HEK293T (cell line): ENCODE data around the gene SNTG2.

Experiments
- CTCF ChIA-PET: fragments of 350-600 bp; formaldehyde crosslinking; extraction: SDS; loops from one replicate; lab custom pipeline; 2021; ENCODE audit warnings: antibody characterized with exemption, inconsistent platforms; lab: Yijun Ruan, JAX
- POLR2A ChIA-PET: fragments of 350-600 bp; formaldehyde crosslinking; extraction: SDS; loops from one replicate; lab custom pipeline; 2020; ENCODE audit warnings: antibody characterized with exemption, inconsistent platforms; lab: Yijun Ruan, JAX
- DNase-seq: peaks from one replicate; pipeline ENCODE4 v3.0.0; 2012; ENCODE audit warnings: mixed read lengths; ENCODE audit errors: extremely low spot score
- ARNT ChIP-seq: fragments of 450-650 bp; IDR thresholded peaks from 2 replicates; pipeline ENCODE4 v1.6.1; 2017; ENCODE audit warnings: mild to moderate bottlenecking
- BHLHE40 ChIP-seq: fragments of 450-650 bp; IDR thresholded peaks from 2 replicates; pipeline ENCODE4 v1.6.1; 2016; ENCODE audit warnings: mild to moderate bottlenecking, moderate library complexity, borderline replicate concordance
- CTBP1 ChIP-seq: fragments of 450-650 bp; IDR thresholded peaks from 2 replicates; pipeline ENCODE4 v1.6.1; 2016; ENCODE audit warnings: borderline replicate concordance
- ELF4 ChIP-seq: fragments of 450-650 bp; IDR thresholded peaks from 2 replicates; pipeline ENCODE4 v1.6.1; 2017; ENCODE audit warnings: antibody characterized with exemption
- FOXA1 ChIP-seq: fragments of 450-650 bp; IDR thresholded peaks from 2 replicates; pipeline ENCODE4 v1.6.1; 2016; ENCODE audit warnings: mild to moderate bottlenecking
- FOXK2 ChIP-seq: fragments of 450-650 bp; IDR thresholded peaks from 2 replicates; pipeline ENCODE4 v1.6.1; 2016; ENCODE audit warnings: mild to moderate bottlenecking
- FOXM1 ChIP-seq: fragments of 450-650 bp; IDR thresholded peaks from 2 replicates; pipeline ENCODE4 v1.6.1; 2017; ENCODE audit warnings: mild to moderate bottlenecking, borderline replicate concordance
- HDGF ChIP-seq: fragments of 450-650 bp; IDR thresholded peaks from 2 replicates; pipeline ENCODE4 v1.6.1; 2017; ENCODE audit warnings: antibody characterized with exemption, borderline replicate concordance
- L3MBTL2 ChIP-seq: fragments of 450-650 bp; conservative IDR thresholded peaks from 2 replicates; pipeline ENCODE4 v1.6.1; 2016; ENCODE audit warnings: mild to moderate bottlenecking
- LEF1 ChIP-seq: fragments of 450-650 bp; IDR thresholded peaks from 2 replicates; pipeline ENCODE4 v1.6.1; 2017; ENCODE audit warnings: mild to moderate bottlenecking, borderline replicate concordance
- NFRKB ChIP-seq: fragments of 450-650 bp; IDR thresholded peaks from 2 replicates; pipeline ENCODE4 v1.6.1; 2016; ENCODE audit warnings: mild to moderate bottlenecking, moderate library complexity
- PKNOX1 ChIP-seq: fragments of 450-650 bp; IDR thresholded peaks from 2 replicates; pipeline ENCODE4 v1.6.1; 2016
- SP1 ChIP-seq: fragments of 450-650 bp; IDR thresholded peaks from 2 replicates; pipeline ENCODE4 v1.6.1; 2017
- SUZ12 ChIP-seq: fragments of 450-650 bp; IDR thresholded peaks from 2 replicates; pipeline ENCODE4 v1.6.1; 2016; ENCODE audit warnings: mild to moderate bottlenecking
- TARDBP ChIP-seq: fragments of 450-650 bp; IDR thresholded peaks from 2 replicates; pipeline ENCODE4 v1.6.1; 2016
- ZNF384 ChIP-seq: fragments of 450-650 bp; IDR thresholded peaks from 2 replicates; pipeline ENCODE4 v1.6.1; 2016

SNTG2 gene

DNA sequence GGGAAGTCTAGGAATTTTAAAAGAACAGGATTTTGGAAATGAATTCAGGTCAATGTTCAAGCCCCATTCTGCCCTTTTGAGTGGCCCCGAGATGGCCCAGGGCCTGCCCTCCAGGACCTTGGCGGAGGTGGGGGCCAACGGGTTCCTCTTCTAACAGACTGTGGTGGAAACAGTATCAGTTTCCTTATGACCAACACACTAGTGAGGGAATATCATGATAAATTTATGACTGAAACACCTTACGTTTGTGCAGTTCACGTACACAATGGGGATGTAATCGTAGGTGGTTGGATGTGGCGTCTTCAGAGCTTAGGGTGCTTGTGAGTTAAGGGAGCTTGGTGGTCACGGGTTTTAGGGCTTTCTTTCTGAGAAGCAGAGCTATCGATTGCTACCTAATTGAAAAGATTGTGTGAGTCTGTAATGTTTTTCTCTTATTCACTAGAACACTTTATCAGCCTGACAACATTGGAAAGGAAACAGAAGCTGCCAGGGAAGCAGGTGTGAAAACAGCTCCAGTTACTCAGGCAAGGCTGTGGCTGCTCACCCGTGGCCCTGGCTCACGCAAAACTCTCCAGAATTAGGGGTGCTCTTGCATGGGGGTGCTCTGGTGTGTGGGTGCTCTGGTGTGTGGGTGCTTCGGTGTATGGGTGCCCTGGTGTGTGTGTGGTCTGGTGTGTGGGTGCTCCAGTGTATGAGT is 165.3 kb downstream of the SNTG2 start:
- ChIA-PET CTCF (interaction anchor here (0.5 kb wide), 1 partner anchor 25 kb away, joined by 3 read pairs; no protein-coding TSS in a partner anchor), POLR2A (no interaction called here)
- TF ChIP-seq FOXK2: no peak
- TF ChIP-seq NFRKB: no peak
- no peak for TF ChIP-seq SUZ12
- no peak for TF ChIP-seq CTBP1
- TF ChIP-seq ELF4: no peak
- no peak for DNase-seq

GRCh38 chr2:1117569-1117968 is 166.9 kb downstream of the SNTG2 start:
- CTCF ChIA-PET: no interaction called here
- DNase-seq: no peak
- no peak for TF ChIP-seq FOXM1
- no peak for TF ChIP-seq ZNF384
- no peak for TF ChIP-seq ARNT
- TF ChIP-seq SP1: no peak
- TF ChIP-seq TARDBP: no peak
- no peak for TF ChIP-seq CTBP1
- no peak for TF ChIP-seq LEF1
- TF ChIP-seq FOXA1: no peak
- no peak for TF ChIP-seq NFRKB
- no peak for TF ChIP-seq FOXK2
- no peak for TF ChIP-seq HDGF
- TF ChIP-seq ELF4: no peak
- no peak for TF ChIP-seq PKNOX1
- TF ChIP-seq BHLHE40: no peak
- TF ChIP-seq SUZ12: no peak
- TF ChIP-seq L3MBTL2: no peak
- POLR2A ChIA-PET: no interaction called here

DNA sequence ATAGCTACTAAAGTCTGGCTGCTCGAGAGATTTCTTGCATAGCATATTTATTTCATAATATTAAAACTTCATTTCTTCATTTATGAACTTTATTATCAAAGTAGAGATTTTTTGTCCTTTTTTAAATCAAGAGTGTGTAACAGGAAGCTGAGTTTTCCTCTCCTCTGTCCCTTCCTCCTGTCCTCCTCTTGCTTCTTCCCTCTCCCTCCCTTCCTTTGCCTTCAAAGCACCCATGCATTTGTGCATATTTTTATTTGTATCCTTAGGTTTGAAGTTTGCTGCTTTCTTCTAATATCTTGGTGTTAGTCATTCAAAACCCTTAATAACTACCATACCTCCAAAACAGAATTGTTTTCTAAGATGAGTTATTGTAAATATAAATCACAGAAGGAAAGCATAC is 174.6 kb downstream of the SNTG2 start:
- ChIA-PET POLR2A (no interaction called here), CTCF (no interaction called here)
- TF ChIP-seq CTBP1 (no peak), HDGF (no peak), NFRKB (no peak), PKNOX1 (no peak)
- no peak for DNase-seq

DNA sequence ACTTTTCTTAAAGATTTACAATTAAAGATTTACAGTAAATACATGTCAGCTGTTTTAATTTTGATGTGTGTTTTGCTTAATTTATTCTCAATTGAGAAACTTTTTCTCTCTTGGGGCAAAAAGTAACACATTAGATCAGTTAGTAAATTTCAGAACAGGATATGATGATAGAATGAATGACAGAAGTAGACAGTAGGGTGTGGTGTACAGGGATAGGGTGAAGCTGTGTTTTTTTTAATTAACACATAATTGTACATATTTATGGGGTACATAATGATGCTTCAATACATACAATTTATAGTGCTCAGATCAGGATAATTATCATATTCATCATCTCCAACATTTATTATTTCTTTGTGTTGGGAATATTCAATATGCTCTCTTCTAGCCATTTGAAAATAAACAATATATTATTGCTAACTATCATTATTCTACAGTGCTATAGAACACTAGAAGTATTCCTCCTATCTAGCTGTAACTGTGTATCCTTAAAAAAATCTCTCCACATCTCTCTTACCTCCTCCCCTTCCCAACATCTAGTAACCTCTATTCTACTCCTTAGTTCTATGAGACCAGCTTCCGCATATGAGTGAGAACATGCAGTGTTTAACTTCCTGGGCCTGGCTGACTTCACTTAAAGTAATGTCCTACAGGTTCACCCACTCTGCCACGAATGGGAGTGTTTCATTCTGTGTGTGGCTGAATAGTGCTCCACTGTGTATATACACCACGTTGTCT is 175.2 kb downstream of the SNTG2 start:
- no peak for DNase-seq
- POLR2A ChIA-PET: no interaction called here
- CTCF ChIA-PET: no interaction called here
- TF ChIP-seq ZNF384: no peak
- no peak for TF ChIP-seq FOXK2
- no peak for TF ChIP-seq CTBP1
- no peak for TF ChIP-seq SP1
- no peak for TF ChIP-seq FOXA1
- TF ChIP-seq TARDBP: no peak
- TF ChIP-seq L3MBTL2: no peak
- TF ChIP-seq ELF4: no peak
- TF ChIP-seq NFRKB: no peak
- no peak for TF ChIP-seq BHLHE40
- TF ChIP-seq SUZ12: no peak
- no peak for TF ChIP-seq LEF1
- no peak for TF ChIP-seq PKNOX1
- TF ChIP-seq ARNT: no peak
- no peak for TF ChIP-seq HDGF
- no peak for TF ChIP-seq FOXM1

GRCh38 chr2:1129982-1130381 is 179.3 kb downstream of the SNTG2 start:
- POLR2A ChIA-PET: no interaction called here
- TF ChIP-seq ELF4 (no peak), L3MBTL2 (no peak), TARDBP (no peak), NFRKB (no peak), ZNF384 (no peak), FOXA1 (no peak), HDGF (no peak), BHLHE40 (no peak), CTBP1 (no peak), PKNOX1 (no peak), ARNT (no peak)
- no peak for DNase-seq
- CTCF ChIA-PET: no interaction called here

DNA sequence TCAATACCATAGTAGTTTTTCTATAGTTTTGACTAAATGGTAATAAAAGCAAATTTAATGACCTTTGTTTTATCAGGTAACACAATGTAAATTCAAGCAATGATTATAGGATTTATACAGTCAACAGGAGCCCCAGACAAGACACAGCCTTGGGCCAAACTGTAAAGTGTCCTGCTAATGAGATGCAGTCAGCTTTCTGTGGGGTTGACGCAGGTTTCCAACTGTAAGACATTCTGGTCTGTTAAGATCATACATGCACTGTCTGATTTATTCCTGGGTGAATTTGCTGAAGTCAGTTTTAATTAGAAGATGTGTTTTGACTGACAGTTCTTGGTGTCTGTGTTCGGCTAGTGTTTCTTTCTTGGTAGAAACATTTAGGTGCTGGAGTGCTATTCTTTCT is 180.3 kb downstream of the SNTG2 start:
- CTCF ChIA-PET: no interaction called here
- DNase-seq: no peak
- TF ChIP-seq FOXA1 (no peak), LEF1 (no peak), ZNF384 (no peak), NFRKB (no peak), ARNT (no peak), BHLHE40 (no peak), L3MBTL2 (no peak), SUZ12 (no peak), CTBP1 (no peak), PKNOX1 (no peak)
- POLR2A ChIA-PET: no interaction called here
